CD4-positive, alpha-beta T cell (primary cell): ENCODE data around the gene ZNRF3. TPM values are rescaled to one million over a fixed set of nuclear protein-coding genes. Genes with fewer than 3 reads are reported as not detected.

Experiments
- ATAC-seq: fragments of 200-7000 bp; cut with Tn5 transposase; one replicate; pipeline ENCODE4 v1.10.0; 2022; ENCODE audit warnings: mild to moderate bottlenecking; ENCODE audit not compliant: poor library complexity
- CTCF ChIA-PET: fragments of 350-600 bp; sonication (Branson Sonifier 250); formaldehyde crosslinking; loops from one replicate; lab custom pipeline; 2021; ENCODE audit warnings: antibody characterized with exemption, inconsistent platforms; lab: Charles Lee
- POLR2A ChIA-PET: fragments of 350-600 bp; sonication (Branson Sonifier 250); formaldehyde crosslinking; loops from one replicate; lab custom pipeline; 2021; ENCODE audit warnings: antibody characterized with exemption, inconsistent platforms; lab: Charles Lee
- DNase-seq, 14 experiments: peaks; one replicate each; pipeline ENCODE4 v3.0.0-alpha.2; 2013 to 2020; ENCODE audit warnings: mixed read lengths in 2 of 14
- H3K27ac ChIP-seq, 2 donors: one replicate each; pipeline versions ENCODE4 v1.5.1 to v1.7.0; 2013; ENCODE audit warnings: low read length in 2 of 2, low read depth in 1 of 2, mild to moderate bottlenecking in 1 of 2
- H3K27me3 ChIP-seq, 2 experiments: 1 replicate in 1 of 2; 2 replicates in 1 of 2; pipeline versions ENCODE4 v1.6.1 to v1.7.0; 2013; ENCODE audit warnings: low read length in 2 of 2, control low read depth in 1 of 2, mild to moderate bottlenecking in 1 of 2, moderate library complexity in 1 of 2; ENCODE audit not compliant: insufficient read depth in 2 of 2, control insufficient read depth in 1 of 2
- H3K36me3 ChIP-seq: one replicate; pipeline ENCODE4 v1.6.1; 2013; ENCODE audit warnings: low read length, control low read depth; ENCODE audit not compliant: insufficient read depth
- H3K4me1 ChIP-seq: one replicate; pipeline ENCODE4 v1.6.1; 2013; ENCODE audit warnings: low read length, control low read depth; ENCODE audit not compliant: insufficient read depth
- H3K4me3 ChIP-seq: one replicate; pipeline ENCODE4 v1.5.1; 2013; ENCODE audit warnings: mild to moderate bottlenecking, low read length, moderate library complexity
- H3K9me3 ChIP-seq, 2 experiments: 1 replicate in 1 of 2; 2 replicates in 1 of 2; pipeline versions ENCODE4 v1.6.1 to v1.7.0; 2013; ENCODE audit warnings: low read length in 2 of 2, mild to moderate bottlenecking in 2 of 2, control low read depth in 1 of 2, moderate library complexity in 1 of 2; ENCODE audit not compliant: control insufficient read depth in 1 of 2, insufficient read depth in 1 of 2
- H3K27ac Mint-ChIP-seq: one replicate; pipeline ENCODE4 v1.8.0; 2020; ENCODE audit warnings: mixed read lengths
- H3K27me3 Mint-ChIP-seq: one replicate; pipeline ENCODE4 v1.8.0; 2021; ENCODE audit warnings: mixed read lengths
- H3K36me3 Mint-ChIP-seq: one replicate; pipeline ENCODE4 v1.8.0; 2021; ENCODE audit warnings: low read depth, mixed read lengths
- H3K4me1 Mint-ChIP-seq: one replicate; pipeline ENCODE4 v1.8.0; 2021; ENCODE audit warnings: low read depth, mixed read lengths
- H3K4me3 Mint-ChIP-seq: one replicate; pipeline ENCODE4 v1.8.0; 2020; ENCODE audit warnings: mild to moderate bottlenecking, mixed read lengths
- H3K9me3 Mint-ChIP-seq: one replicate; pipeline ENCODE4 v1.8.0; 2020; ENCODE audit warnings: mixed read lengths
- intact Hi-C, 2 experiments: fragments of 100-400 bp; cut with DNase I in 1 of 2; cut with micrococcal nuclease in 1 of 2; formaldehyde crosslinking; loops; one replicate each; pipeline versions ENCODE4 v1.15.1 to v1.9.0; 2023 to 2025; cut with DNase I, micrococcal nuclease
- total RNA-seq, 174 experiments: library from RNA in 2 of 174; stranded (reverse) in 2 of 174; gene quantifications; one replicate each; pipeline ENCODE4 v1.2.3 and lab custom pipeline; 2021 to 2026
- TF ChIP-seq, protein P1 (sequence below): fragments of 200-600 bp; IDR thresholded peaks from one replicate; pipeline ENCODE4 v1.8.0; 2022; ENCODE audit warnings: antibody characterized with exemption, mild to moderate bottlenecking

ZNRF3 gene
- total RNA-seq, 2 experiments from 2014 or later, result 0.38 to 0.61 TPM

DNA sequence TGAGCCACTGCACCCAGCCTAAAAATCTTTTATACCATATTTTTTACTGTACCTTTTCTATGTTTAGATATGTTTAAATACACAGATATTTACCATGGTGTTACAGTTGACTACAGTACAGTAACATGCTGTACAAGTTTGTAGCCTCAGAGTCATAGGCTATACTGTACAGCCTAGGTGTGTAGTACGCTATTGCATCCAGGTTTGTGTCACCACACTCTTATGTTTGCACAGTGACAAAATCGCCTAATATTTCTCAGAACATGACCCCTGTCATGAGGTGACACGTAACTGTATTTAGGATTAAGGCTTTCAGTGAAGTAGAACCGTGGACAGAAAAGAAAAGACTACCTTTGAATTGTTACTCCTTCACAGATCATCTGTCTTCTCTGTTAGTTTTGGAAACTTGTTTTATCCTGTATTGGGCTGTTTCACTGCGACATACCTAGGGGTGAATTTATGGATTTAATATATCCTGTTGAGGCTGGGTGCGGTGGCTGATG is 83.8 kb downstream of the ZNRF3 start:
- TF ChIP-seq, protein P1, sequence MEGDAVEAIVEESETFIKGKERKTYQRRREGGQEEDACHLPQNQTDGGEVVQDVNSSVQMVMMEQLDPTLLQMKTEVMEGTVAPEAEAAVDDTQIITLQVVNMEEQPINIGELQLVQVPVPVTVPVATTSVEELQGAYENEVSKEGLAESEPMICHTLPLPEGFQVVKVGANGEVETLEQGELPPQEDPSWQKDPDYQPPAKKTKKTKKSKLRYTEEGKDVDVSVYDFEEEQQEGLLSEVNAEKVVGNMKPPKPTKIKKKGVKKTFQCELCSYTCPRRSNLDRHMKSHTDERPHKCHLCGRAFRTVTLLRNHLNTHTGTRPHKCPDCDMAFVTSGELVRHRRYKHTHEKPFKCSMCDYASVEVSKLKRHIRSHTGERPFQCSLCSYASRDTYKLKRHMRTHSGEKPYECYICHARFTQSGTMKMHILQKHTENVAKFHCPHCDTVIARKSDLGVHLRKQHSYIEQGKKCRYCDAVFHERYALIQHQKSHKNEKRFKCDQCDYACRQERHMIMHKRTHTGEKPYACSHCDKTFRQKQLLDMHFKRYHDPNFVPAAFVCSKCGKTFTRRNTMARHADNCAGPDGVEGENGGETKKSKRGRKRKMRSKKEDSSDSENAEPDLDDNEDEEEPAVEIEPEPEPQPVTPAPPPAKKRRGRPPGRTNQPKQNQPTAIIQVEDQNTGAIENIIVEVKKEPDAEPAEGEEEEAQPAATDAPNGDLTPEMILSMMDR, result no peak
- POLR2A ChIA-PET, result no interaction called here
- H3K36me3 Mint-ChIP-seq, result no peaks in the 10 kb centered on the region
- ATAC-seq (no peak), DNase-seq (no peak)
- Histone ChIP-seq H3K4me3 (no peak overlapping the region), H3K27me3 (peaks cover 14 to 21% of the 10 kb centered on the region in 2 experiments), H3K4me1 (no peaks in the 10 kb centered on the region), H3K9me3 (no peaks in the 10 kb centered on the region), H3K27ac (no peak overlapping the region), H3K36me3 (no peaks in the 10 kb centered on the region)
- H3K27ac Mint-ChIP-seq, result no peak overlapping the region
- intact Hi-C loops, result no loop called here
- CTCF ChIA-PET, result no interaction called here
- H3K27me3 Mint-ChIP-seq, result peaks cover 66% of the 10 kb centered on the region
- no peaks in the 10 kb centered on the region for H3K4me1 Mint-ChIP-seq
- no peak overlapping the region for H3K4me3 Mint-ChIP-seq
- no peaks in the 10 kb centered on the region for H3K9me3 Mint-ChIP-seq

DNA sequence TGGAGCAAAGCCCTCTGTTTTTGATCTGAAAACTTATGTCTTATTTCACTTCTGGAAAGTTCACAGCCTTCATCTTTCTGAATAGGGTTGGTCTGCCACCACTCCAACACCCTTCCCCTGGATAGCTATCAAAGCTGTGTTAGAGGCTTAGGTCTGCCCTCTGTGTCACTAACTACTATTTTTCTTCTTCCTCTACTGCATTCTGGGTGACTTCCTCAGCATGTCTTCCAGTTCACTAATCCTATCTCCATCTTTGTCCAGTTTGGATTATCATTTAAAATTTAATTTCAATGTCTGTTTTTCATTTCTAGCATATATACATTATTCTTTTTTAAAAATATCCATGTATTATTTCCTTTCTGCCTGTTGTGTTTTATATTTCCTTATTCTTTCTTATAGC is 84.6 kb downstream of the ZNRF3 start:
- Mint-ChIP-seq H3K36me3 (no peaks in the 10 kb centered on the region), H3K4me3 (no peak overlapping the region), H3K4me1 (no peaks in the 10 kb centered on the region), H3K27me3 (peaks cover 61% of the 10 kb centered on the region), H3K9me3 (no peaks in the 10 kb centered on the region), H3K27ac (no peak overlapping the region)
- no peak overlapping the region for H3K27ac ChIP-seq
- ChIA-PET POLR2A (no interaction called here), CTCF (no interaction called here)
- H3K9me3 ChIP-seq, result no peaks in the 10 kb centered on the region
- no peaks in the 10 kb centered on the region for H3K4me1 ChIP-seq
- ATAC-seq (no peak), DNase-seq (no peak)
- peaks cover 8 to 14% of the 10 kb centered on the region in 2 experiments for H3K27me3 ChIP-seq
- intact Hi-C loops, result no loop called here
- TF ChIP-seq, protein P1, result no peak
- H3K36me3 ChIP-seq, result no peaks in the 10 kb centered on the region
- no peak overlapping the region for H3K4me3 ChIP-seq

DNA sequence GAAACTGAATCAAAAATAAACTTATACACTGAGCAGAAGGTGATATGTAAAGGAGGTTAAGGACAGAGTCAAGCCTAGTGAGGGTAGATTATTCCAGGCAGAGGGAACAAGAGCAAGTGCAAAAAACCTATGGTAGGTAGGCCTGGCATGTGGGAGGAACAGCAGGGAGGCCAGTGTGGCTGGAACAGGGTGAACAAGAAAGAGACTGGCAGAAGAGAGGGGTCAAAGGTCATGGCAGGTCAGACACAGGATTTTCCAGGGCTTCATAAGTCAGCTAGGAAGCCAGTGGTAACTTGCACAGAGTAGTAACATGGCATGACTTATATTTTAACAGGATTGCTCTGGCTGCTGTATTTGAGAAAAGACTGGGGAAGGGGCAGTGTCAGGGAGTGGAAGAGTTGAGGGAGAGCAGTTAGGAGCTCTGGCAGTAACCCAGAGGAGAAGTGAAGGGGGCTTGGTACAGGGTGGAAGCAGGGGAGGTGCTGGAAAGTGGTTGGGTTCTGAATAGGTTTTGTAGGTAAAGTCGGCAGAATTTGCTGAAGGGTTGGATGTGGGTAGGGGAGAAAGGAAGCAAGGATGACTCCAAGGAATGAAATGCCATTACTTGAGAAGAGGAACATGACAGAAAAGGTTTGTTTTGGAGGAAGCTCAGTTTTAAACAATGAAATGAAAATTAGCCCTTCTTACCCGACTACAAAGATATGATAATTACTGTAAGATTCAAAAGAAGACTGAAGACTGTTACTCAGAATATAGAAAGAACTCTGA is 86.2 kb downstream of the ZNRF3 start:
- Mint-ChIP-seq H3K36me3 (no peaks in the 10 kb centered on the region), H3K4me3 (no peak overlapping the region), H3K27ac (no peak overlapping the region), H3K9me3 (no peaks in the 10 kb centered on the region), H3K4me1 (no peaks in the 10 kb centered on the region), H3K27me3 (peaks cover 52% of the 10 kb centered on the region)
- H3K4me1 ChIP-seq, result no peaks in the 10 kb centered on the region
- DNase-seq, result no peak
- H3K27ac ChIP-seq, result no peak overlapping the region
- TF ChIP-seq, protein P1, result no peak
- H3K4me3 ChIP-seq, result no peak overlapping the region
- no peaks in the 10 kb centered on the region for H3K9me3 ChIP-seq
- intact Hi-C loops, result no loop called here
- no peaks in the 10 kb centered on the region for H3K36me3 ChIP-seq
- ATAC-seq, result no peak
- CTCF ChIA-PET, result no interaction called here
- peaks cover 0 to 3% of the 10 kb centered on the region in 2 experiments for H3K27me3 ChIP-seq
- POLR2A ChIA-PET, result no interaction called here
